NOMO-1 treated with dmso at 0.1 percent for 144 hours (cell line): ENCODE results near the gene PIK3CD.
"Not testable (repeated sequence)": the region's sequence is repeated elsewhere in the genome, so short reads cannot be mapped to it uniquely, and the experiment has no call there.

ENCODE experiments used
- DNase-seq: peaks from one replicate; lab custom pipeline; 2025; ENCODE audit not compliant: unreplicated experiment; lab: John Stamatoyannopoulos, UW

PIK3CD gene

DNA sequence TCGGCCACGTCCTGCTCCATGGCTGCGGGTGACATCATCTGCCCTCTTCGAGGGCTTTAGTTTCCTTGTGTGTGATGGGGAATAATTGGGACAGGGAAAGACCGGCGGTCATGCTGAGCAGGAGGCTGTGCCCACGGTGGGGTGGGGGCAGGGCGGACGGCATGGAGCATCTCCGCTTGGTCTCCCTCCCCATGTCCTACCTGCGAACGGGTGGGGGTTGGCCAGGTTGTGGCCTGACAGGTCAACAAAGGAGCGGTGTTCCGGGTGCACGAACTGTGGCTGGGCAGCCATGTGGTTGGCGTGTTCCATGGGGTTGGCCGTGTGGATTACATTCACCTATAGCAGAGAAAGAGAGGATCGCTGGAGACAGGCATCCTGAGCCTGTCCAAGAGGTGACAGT lies 80.0 kb downstream of the PIK3CD start:
- no peak for DNase-seq

DNA sequence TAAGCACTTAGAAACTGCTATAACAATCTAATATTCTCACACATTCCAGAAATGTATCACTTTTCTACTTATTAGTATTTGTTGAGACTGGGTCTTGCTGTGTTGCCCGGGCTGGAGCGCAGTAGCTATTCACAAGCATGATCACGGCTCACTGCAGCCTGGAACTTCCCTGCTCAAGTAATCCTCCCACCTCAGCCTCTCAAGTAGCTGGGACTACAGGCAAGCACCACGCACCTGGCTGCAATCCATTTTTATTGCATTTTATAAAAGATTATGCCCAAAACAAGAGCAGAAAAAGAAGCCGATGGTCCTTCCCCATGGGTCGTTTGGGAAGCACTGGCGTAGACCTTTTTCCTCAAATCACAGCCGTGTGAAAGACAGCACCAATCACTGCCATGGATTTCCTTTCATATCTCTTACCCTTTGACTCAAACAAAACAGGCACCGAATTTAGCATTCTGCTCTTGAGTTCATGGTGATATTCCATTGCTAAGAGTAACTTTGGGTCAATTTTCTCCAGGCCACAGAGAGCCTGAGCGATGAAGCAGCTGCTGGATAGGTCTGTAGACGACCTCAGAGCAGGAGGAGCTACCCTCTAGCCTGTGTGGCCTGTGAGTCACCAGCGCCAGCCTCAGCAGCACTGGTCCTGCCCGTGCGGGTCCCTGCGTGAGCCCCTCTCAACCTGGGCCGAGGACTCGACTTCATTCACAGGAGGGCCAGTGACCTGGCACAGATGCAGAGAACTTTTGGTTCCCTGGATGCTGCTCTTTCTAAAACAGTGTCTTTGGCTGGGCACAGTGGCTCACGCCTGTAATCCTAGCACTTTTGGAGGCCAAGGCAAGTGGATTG lies 80.8 kb downstream of the PIK3CD start:
- DNase-seq, result no peak

DNA sequence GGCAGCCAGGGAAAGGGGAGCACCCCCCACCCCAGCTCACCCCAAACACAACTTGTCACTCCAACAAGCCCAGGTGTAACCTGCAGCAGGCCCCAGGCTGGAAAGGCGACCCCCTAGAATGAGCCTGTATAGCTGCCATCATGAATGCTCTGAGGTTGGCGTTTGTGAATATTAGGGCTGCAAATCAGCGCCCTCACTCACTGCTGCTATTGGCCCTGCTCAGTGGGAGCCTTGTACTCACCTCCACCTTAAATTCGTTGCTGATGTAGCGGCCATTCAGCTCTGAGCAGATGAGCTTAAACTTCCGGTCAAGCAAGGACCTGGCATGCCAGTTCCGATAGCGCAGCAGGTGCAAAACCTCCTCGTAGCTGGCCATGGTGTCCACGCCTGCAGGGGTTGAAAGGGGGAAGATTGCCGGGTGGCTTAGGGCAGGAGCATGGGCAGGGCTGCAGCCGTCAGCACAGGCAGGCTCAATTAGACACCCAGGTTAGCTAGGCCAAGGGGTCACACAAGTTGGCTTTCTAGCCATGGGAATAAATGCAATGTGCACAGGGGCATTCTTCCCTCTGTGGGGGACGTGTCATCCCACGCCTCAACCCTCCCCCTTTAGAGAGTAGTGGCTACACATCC lies 81.7 kb downstream of the PIK3CD start:
- no peak for DNase-seq

DNA sequence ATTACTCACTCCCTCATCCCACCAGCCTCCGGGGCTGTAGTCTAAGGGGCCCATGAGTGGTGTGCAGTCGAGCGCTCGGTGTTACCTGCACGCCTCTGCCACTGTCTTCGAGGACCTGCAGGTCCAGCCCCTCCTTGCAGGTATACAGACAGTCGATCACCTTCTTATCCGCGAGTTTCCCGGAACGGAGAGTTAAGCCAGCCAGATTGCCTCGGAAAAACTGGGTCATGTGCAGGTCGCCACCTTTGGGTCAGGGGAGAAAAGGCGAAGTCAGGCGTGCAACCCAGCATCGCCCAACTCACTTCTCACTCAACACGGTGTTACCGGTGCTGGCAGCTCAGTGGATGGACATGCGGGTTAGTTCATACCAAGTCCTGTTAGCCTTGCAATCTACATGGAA lies 84.3 kb downstream of the PIK3CD start:
- DNase-seq, result no peak

DNA sequence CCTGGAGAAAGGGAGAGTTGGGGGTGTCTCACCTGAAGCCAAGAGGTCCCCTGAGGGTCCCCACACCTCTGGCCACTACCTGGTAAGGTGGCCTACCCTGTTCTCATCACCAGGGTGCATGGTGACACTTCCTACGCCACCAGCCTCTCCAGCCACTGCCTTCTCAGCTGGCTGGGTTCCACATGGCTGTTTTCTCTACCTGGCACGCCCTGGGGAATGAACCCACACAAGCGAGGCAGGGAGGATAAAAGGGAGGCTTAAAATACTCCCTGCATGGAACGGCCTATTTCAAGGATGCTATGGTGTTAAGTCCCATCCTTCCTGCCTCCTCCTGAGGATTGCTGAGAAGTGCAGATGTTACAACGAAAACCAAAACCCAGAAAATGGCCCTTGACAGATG lies 84.7 kb downstream of the PIK3CD start:
- DNase-seq, result no peak

DNA sequence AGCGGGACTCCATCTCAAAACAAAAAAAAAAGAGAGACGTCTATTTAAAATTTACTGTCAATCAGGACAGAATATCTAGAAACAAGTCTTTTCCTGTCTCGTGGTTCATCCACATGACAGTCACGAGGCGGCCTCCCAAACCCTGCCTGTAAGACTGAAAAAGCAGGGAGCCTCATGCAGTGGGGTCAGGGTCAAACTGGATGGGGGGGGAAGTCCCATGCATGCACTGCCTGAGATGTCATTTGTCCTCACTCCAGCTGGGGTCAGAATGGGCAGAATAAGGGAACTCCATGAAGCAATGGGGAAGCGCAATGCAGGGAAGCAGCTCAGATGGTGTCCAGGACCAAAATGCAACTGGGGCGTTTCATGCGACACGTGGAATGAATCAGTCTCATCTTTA lies 85.5 kb downstream of the PIK3CD start:
- DNase-seq, result no peak

DNA sequence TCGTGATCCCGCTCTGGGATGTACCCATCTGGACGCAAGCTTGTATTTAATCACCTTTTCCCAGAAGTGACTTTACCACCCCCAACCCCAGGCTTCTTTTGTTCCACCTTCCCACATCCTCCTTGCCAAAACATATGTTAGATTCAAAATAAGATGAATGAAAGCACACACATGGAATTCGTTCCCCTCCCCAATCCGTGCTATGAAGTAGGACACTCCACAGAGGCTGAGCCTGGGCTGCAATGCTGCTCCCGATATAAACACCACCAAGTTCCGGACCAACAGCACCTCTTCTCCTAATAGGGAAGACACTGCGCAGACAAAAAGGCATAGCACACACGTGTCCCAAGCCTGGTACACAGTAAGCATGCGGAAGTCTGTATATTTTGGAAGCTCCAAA lies 86.1 kb downstream of the PIK3CD start:
- DNase-seq, result no peak

DNA sequence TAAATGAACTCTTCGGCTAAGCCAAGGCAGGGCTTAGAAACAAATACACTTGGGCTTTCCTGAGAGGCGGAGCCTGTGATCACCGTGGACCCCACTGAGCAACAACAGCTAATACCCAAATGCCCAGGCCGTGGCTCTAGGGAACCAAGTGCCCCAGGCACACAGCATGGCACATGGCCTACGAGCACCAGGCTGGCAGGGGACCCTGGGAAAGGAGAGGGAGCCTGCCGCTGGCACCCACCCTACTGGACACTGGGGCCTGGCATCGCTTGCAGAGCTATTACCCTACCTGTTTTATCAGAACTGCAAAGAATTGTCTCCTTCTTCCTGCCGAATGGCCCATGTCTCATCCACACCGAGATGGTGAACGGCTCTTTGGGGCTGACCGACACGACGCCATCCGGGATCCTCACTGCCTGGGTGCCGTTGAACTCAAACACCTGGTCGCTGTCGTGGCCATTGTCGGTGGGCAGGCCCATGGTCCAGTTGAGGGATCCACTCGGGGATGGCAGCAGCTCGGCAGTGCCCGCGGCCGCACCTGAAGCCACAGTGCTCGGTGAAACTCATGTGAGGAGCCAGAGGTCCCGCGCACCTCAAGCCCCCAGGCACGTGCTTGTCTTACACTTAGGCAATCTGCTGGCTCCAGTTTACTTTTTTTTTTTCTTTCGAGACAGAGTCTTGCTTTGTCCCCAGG lies 92.7 kb downstream of the PIK3CD start:
- no peak for DNase-seq

DNA sequence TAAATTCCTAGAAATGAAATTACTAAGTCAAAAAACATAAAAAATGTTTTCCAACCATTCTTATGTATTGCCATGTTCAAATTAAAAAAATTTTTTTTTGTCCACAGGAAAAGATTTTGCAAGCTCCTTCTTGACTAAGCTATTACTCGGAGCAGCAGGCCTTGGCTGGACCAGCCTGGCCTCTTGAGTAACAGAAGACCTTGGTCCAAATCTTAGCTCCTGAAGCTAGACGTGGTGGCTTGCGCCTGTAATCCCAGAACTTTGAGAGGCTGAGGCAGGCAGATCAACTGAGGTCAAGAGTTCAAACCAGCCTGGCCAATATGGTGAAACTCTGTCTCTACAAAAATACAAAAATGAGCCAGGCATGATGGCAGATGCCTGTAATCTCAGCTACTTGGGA lies 94.7 kb downstream of the PIK3CD start:
- no peak for DNase-seq

DNA sequence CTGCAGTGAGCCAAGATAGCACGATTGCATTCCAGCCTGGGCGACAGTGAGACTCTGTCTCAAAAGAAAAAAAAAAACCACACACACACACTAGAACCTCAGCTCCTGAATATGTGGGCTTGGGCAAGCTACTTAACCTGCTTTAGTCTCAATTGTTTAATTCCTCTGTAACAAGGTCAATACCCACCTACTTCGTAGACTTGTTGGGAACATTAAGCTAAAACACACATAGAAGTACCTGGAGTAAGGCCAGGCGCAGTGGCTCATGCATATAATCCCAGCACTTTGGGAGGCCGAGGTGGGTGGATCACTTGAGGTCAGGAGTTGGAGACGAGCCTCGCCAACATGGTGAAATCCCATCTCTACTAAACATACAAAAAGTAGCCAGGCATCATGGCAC lies 95.1 kb downstream of the PIK3CD start:
- no peak for DNase-seq

DNA sequence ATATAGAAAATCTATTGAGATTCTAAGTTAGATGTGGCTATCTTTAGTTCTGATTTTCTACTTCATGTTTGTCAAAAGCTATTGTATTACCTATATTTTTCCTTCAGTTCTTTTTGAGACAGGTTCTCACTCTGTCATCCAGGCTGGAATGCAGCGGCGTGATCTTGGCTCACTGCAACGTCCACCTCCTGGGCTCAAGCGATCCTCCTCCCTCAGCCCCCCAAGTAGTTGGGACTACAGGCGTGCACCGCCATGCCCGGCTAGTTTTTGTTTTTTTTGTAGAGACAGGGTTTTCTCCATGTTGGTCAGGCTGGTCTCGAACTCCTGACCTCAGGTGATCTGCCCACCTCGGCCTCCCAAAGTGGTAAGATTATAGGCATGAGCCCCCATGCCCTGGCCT lies 96.9 kb downstream of the PIK3CD start:
- not testable (repeated sequence) for DNase-seq

DNA sequence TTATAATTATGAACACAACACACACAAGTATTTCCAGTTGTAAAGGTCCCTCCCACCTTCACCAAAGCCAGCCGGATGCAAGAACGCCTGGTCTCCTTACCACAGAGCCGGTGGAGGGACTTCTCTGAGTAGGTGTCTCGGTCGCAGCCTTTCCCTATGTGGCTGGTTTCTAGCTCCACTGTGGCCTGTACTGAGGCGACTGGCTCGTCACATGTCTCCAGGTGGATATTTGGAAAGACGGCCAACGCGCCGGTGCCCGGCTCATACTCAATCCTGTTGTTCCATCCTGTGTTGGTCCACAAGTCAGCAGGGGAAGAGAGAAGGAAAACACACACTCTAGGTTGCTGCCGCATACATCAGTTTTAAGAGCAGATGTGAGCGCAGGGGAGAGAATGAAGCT lies 97.8 kb downstream of the PIK3CD start:
- no peak for DNase-seq

DNA sequence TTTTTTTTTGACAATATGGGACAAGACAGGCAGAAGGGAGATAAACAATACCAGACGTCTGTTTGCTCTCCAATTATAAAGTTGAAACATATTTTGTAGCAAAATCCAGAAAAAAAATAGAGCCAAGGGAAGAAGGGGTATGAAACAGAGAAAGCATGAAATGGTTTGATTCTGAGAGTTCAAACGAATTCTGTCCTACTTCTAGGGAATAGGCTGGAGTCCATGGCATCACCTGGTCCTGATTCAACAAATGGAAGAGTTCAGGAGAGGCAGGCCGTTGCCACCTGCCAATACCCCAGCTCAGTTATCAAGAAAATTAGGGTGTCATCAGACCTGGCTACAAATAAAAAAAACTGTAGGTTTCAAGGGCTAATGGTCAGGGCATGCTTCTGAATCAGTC lies 100.4 kb downstream of the PIK3CD start:
- no peak for DNase-seq

DNA sequence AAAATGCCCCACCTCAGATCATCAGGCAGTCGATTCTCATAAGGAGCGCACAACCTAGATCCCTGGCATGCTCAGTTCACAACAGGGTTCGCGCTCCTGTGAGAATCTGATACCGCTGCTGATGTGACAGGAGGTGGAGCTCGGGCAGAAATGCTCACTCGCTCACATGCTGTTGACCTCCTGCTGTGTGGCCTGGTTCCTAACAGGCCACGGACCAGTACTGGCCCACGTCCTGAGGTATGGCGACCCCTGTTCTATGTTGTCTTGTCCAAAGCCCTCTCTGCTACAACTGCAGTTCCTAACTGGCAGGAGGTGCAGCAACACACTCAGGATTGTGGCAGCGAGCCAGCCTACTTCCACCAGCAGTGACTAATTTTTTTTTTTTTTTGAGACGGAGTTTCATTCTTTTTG lies 101.6 kb downstream of the PIK3CD start:
- no peak for DNase-seq

DNA sequence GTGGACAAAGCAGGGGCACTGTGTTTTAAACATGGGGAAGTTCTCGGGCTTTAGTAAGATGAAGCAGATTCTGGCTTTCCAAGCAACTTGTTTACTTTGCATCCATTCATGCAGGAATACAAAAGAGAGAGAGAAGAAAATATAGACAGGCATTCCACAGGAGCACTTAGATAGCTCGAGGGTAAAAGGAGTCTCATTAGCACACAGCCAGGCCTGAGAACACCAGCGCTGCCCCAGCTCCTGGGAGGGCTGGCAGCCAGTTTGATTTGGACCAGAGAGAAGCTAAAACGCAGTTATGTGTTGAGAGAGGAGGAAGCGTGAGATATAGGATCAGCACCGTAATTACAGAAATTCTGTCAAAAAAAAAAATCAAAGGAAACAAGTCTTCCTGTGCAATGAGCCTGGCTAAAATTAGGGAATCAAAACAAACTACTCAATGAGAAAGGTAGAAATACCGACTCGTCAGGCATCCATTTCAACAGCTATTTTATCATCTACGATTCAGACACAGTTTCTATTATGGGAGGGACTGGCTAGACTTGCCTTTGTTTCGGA lies 104.0 kb downstream of the PIK3CD start:
- no peak for DNase-seq

DNA sequence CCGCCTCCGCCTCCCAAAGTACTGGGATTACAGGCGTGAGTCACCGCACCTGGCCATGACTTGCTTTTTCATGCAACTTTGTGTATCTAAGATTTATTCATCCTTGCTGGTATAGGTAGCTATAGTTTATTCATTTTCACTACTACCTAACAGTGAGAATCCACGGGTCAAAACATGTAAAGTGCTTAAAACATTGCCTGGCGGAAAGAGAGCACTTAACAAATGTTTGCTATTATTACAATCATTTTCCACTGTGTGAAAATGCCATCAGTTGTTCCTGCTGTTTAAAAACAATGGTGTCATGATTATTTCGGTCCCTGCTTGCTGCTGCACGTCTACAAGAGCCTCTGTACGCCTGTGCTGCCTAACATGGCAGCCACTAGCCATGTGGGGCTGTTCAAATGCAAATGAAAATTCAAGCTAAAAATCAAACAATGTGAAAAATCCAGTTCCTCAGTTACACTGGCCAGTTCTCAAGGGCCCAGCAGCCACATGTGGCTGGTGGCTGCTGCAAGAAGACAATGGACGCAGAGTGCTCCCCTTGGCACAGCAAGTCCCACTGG lies 107.1 kb downstream of the PIK3CD start:
- no peak for DNase-seq

DNA sequence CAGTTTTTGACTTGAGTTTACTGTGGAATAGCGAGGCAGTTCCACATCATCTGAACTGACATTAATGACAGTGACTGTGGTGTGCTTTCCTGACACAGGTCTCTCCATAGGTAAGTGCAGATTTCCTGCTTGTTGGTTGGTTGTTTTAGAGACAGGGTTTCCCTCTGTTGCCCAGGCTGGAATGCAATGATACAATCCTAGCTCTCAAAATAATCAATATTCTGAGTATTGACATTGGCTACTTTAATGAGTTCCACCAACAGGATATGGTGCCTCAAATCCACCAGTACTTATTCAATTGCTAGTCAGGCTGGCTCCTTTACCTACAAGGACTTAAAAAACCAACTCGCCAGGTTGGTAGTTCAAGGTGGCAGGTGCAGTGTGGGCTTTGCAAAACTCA lies 108.4 kb downstream of the PIK3CD start:
- no peak for DNase-seq

DNA sequence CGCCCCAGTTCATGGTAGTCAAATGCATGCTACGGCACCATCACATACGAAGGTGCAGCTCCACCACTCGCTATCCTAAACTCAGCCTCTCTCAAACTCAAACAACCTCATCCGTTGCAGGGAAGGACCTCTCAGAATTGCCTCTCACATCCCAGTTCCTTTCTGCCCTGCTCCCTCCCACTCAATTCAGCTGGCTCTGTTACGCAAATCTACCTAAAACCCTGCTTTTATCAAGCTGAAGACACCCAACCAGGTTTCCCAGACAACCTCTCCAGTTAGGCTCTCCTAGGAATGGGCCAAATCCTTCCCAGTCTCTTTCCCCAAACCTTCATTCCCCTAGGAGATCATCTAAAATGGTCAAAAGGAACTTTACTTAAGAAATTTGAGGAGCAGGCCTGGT lies 109.3 kb downstream of the PIK3CD start:
- DNase-seq, result no peak

DNA sequence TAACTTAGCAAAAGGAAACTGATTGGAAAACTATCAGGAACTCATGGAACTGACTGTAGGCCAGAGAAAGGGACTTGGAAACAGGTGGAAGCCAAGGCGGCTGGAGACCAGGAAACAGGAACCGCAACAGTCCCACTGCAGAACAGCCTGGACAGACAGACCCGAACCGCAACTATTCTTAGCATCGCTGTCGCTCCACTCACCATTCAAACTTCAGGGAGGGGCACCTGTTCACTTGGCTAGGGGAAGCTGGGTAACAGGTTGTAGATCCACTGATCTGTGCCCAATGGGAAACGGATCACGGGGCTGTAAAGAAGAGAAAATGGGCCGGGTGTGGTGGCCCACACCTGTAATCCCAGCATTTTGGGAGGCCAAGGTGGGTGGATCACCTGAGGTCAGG lies 110.3 kb downstream of the PIK3CD start:
- peak; percentile 22 for DNase-seq

DNA sequence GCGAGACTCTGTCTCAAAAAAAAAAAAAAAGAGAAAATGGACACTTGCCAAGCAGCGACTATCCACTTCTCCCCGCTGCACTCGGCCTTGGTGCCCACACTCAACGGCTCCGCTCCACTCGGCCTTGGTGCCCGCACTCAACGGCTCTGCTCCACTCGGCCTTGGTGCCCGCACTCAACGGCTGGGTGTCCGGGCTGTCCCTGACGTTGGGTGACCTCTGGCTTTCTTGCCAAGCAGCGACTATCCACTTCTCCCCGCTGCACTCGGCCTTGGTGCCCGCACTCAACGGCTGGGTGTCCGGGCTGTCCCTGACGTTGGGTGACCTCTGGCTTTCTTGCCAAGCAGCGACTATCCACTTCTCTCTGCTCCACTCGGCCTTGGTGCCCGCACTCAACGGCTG lies 110.9 kb downstream of the PIK3CD start:
- not testable (repeated sequence) for DNase-seq

DNA sequence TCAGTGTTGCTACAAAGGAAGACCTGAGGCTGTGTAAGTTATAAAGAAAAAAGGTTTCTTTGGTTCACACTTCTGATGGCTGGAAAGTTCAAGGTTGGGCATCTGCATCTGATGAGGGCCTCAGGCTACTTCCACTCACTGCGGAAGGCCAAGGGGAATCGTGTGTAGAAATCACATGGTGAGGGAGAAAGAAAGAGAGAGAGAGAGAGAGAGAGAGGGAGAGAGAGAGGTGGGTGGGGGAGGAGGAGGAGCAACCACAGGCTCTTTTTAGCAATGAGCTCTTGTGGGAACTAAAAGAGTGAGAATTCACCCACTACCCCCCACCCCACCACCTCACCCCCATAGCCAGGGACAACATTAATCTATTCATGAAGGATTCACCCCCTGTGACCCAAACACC lies 112.4 kb downstream of the PIK3CD start:
- DNase-seq, result no peak

DNA sequence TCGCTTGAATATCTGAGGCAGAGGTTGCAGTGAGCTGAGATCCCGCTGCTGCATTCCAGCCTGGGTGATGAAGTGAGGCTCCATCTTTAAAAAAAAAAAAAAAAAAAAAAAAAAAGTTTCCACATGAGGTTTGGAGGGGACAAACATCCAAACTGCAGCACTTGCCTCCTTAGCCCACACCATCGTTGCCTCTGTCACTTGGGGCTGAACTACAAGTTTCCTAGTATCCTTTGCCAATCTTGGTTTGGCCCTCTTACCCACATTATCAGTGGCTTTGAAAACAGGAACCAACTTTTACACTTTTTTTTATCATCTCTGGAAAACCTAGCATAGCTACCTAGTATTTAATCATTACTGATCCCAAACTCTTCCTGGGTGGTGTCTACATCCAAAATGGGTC lies 113.0 kb downstream of the PIK3CD start:
- DNase-seq, result peak; percentile 34
